GM20000 (cell line): ENCODE results near the gene FRYL.

Experiments used
- DNase-seq: peaks from one replicate; pipeline ENCODE4 v3.0.0; 2012; ENCODE audit warnings: low spot score
- CTCF ChIP-seq: IDR thresholded peaks from 2 replicates; pipeline ENCODE4 v1.5.1; 2012; ENCODE audit warnings: mild to moderate bottlenecking, control low read depth; ENCODE audit errors: extremely low read depth, missing control alignments

Gene FRYL

GRCh38 chr4:48490680-48491513, 289.2 kb downstream of the FRYL start:
- TF ChIP-seq CTCF, result no peak
- peak; percentile 61 for DNase-seq

GRCh38 chr4:48490012-48490679, 289.9 kb downstream of the FRYL start, which contains the start of gene ZAR1:
ZAR1 (plus strand) TSS chr4:48490252; CDS start chr4:48490292, 40 bp downstream.
- DNase-seq, result peak; percentile 59
- TF ChIP-seq CTCF, result no peak

GRCh38 chr4:48489683-48490011, 290.4 kb downstream of the FRYL start:
- TF ChIP-seq CTCF, result no peak
- DNase-seq, result no peak

GRCh38 chr4:48484494-48485168, 295.4 kb downstream of the FRYL start:
- no peak for TF ChIP-seq CTCF
- no peak for DNase-seq

- no peak for DNase-seq
- TF ChIP-seq CTCF, result no peak
Observed at GRCh38 chr4:48483777-48484493, 296.1 kb downstream of the FRYL start.

GRCh38 chr4:48483006-48483776, 296.9 kb downstream of the FRYL start, which contains the start of gene SLC10A4:
SLC10A4 (plus strand) TSS chr4:48483343; CDS start chr4:48483562, 219 bp downstream.
- TF ChIP-seq CTCF, result no peak
- DNase-seq, result peak; percentile 74
